ENCODE results near the gene LNP1.

LNP1 gene

DNA sequence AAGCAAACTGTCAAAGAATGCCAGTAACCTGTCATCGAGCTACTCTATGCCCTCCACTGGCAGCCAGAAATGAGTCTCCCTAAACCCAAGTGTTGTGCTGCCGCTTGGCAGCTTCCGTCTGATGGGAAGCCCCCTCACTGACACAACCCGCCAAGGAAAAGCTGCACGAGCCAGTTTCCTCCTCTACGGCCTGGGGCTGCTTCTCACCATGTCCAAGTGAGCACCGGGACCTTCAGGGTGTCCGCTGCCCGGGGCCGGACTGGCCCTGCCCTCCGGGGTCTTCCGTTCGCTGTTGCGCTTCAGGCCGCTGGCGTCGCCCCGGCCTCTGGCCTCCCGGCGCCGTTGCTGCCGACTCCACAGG lies 940 bp upstream of the LNP1 start:
- no peak for DNase-seq

GRCh38 chr3:100401674-100402041 lies 319 bp downstream of the LNP1 start:
- peak; percentile 62 for DNase-seq

DNA sequence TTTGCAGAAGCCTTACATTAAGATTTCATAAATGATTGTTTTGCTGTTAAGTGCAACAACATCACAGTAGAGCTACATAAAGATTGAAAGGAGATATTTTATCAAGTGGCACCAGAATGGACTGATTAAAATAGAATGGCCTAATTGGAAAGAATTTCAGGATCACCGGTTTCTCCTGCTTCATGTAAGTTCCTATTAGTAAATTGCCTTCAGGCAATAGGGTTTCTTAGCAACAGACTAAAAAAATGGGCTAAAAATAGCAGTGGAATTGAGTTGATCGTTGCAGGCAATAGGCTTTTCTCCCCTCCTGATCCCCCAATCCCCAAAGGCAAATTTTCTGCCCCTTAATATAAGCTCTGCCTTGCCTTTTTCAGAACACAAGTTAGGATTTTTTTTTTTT lies 917 bp downstream of the LNP1 start:
- DNase-seq, result peak; percentile 45

- DNase-seq, result no peak
Measured at GRCh38 chr3:100402891-100403290, 1.6 kb downstream of the LNP1 start.

DNA sequence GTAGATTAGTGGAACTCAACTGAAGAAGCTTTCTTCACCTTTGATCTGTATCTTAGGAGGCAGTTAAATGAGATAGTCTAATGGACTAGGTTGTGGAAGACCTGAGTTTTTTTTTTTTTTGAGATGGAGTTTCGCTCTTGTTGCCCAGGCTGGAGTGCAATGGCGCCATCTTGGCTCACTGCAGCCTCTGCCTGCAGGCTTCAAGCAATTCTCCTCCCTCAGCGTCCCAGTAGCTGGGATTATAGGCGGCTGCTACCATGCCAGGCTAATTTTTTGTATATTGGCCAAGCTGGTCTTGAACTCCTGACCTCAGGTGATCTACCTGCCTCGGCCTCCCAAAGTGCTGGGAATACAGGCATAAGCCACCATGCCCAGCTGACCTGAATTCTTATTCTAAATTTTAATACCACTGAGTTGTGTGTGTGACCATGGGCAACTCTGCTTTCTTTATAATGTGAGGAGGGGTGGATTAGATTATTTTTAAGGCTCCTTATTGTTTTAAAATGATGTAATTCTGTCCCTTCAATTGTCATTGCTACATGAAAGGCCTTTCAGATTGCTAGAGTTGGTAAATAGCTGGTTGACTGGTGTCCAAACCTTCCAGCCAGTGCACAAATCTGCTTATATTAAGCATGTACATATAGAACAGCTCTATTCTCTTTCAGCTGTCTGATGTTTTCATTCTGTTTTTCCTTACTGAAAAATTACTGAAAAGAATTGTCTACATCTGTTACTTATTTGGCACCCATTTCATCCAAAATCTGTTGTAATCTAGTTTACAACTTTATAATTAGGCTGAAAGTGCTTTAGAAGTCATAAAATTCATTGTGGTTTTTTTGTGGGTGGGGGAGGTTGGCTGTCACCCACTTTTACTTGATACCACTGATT lies 2.3 kb downstream of the LNP1 start:
- DNase-seq, result no peak

GRCh38 chr3:100404250-100404548 lies 2.9 kb downstream of the LNP1 start:
- DNase-seq, result no peak

GRCh38 chr3:100407164-100407563 lies 5.8 kb downstream of the LNP1 start:
- DNase-seq, result no peak

DNA sequence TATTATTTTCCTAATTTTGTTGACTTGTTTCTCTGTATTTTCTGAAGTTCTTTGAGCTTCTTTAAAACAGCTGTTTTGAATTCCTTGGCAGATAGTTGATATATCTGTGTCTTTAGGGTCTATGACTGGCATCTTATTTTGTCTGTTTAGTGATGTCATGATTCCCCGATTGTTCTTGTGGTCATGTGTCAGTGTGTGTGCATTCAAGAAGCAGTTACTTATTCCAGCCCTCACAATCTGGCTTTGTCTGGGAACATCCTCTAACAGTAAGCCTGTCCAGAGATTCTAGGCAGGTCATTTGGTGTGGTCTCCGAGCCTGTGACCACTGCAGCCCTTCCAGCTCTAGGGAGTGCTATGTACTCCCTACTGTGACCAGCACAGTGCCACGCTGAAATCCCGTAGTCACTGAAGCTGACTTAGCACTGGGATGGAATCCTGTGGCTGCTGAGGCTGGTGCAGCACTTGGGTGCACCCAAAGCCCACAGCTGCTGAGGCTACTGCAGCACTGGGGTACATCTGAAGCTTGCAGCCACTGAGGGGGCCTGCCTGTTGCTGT lies 6.7 kb downstream of the LNP1 start:
- no peak for DNase-seq

GRCh38 chr3:100411091-100411982 lies 10.0 kb downstream of the LNP1 start:
- DNase-seq, result no peak

- no peak for DNase-seq
Measured at GRCh38 chr3:100412912-100413590, 11.7 kb downstream of the LNP1 start.

DNA sequence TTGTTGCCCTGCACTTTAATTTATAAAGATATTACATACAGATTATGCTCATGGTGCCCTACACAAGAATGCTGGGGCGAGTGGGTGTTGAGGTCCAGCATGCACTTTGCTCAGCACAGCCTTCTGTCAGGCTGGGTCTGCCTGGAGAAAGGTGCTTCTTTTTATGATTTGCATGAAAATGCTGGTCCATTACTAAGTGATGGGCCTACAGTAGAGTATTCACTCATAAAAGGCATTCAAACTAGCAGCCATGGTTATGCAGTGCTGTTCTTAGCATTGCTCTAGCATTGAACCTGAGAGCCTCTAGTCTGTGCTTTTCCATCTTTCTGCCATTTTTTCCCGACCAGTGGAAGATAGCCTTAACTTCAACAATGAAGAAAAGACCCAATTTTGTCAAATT lies 12.3 kb downstream of the LNP1 start:
- no peak for DNase-seq

DNA sequence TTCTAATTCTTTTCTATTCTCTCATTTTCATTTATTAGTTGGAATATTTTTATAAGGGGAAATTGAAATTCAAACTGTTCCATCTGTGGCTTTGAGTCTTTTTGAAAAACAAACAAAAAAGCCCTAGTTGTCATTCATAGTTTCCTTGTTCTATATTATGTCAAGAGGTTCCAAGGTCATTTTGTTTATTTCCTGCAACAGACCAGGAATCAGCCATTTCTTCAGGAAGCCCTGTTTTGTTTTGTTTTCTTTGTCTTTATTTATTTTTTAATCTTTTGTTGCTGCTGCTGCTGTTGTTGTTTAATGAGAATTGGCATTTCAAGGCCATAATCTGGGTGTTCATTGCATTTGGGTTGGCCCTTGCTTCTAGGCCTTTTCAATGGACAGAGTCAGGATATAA lies 14.8 kb downstream of the LNP1 start:
- DNase-seq, result no peak

GRCh38 chr3:100416863-100417262 lies 15.5 kb downstream of the LNP1 start:
- DNase-seq, result no peak

GRCh38 chr3:100419406-100419805 lies 18.1 kb downstream of the LNP1 start:
- DNase-seq, result no peak

- DNase-seq, result no peak
Measured at GRCh38 chr3:100420885-100421284, 19.5 kb downstream of the LNP1 start.

DNA sequence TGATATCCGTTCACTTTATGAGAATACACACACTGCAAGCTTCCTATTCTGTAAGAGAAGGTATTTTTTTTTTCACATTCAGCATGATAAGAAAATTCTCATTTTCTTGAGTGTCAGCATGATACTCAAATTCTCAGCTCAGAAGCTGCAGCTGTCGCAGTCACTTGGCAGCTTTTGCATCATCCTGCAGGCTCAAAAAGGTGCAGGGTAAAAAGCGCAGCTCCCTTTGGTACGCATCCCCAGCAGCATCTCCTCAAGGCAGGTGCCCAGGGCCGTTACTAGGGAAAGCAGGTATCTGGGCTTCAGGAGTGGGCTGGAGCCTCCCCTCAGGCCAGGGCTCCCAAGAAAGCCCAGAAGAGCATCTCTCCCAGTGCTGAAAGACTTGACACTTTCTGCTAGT lies 22.3 kb downstream of the LNP1 start:
- no peak for DNase-seq

GRCh38 chr3:100424261-100424660 lies 22.9 kb downstream of the LNP1 start:
- DNase-seq, result no peak

DNA sequence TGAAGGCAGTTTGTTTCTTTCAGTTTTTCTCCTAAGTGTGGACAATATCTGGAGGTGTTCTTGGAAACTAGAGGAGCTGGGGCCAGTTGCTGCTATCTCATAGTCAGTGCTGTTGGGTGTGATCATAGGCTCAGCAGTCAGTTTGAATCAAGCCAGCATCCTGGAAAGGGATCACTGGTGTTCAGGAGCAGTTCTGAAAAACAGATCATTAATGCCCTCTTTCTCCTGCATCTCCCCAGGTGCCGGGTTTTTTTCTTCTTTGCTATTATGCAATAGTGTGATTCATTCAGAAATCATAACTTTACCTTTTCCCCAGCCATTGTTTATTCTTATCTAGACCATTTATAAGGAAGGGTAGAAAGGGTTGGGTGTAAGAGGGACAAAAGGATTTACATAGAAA lies 24.0 kb downstream of the LNP1 start:
- no peak for DNase-seq

GRCh38 chr3:100426067-100426682 lies 24.8 kb downstream of the LNP1 start:
- DNase-seq, result no peak

- DNase-seq, result no peak
Measured at GRCh38 chr3:100427699-100428098, 26.4 kb downstream of the LNP1 start.

DNA sequence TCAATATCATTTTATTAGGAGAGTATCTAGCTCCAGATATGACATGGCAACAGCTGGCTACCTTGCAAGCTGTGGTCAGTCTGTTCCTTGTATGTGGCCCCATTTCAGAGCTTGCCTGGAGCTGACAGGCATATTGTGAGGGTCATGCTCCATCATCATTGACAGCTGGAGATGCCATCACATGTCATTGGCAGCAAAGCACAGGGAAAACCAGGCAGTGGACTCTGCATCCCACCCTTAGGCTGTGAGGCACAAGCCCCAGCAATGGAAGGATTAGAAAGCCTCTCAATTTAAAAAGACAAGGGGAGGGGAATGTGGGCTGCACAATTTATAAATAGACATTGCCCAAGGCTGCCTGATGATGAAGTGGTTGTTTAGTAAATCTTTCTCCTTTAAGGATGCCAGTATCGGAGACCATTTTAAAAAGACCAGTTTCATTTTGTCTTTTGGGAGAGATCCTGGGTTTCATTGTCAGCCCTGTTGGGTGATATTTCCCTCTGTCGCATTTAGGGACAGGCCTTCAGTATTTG lies 27.9 kb downstream of the LNP1 start:
- DNase-seq, result no peak

DNA sequence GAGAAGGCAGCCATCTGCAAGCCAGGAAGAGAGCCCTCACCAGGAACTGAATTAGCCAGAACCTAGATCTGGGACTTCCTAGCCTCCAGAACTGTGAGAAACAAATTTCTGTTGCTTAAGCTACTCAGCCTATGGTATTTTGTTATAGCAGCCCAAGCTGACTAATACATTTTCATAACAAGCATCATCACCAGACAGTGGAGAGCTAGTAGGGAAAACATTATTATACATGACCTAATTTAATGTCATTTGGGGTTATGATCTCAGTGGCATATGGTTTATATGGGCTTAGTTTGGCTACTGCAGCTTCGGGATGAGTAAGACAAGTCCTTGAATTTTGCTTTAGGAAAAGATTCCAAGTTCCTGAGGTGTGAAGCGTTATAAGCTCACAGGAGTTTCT lies 35.6 kb downstream of the LNP1 start:
- no peak for DNase-seq

All from NCI-H1694 (cell line).